ENCODE data around the gene LZTR1.

Gene LZTR1

DNA sequence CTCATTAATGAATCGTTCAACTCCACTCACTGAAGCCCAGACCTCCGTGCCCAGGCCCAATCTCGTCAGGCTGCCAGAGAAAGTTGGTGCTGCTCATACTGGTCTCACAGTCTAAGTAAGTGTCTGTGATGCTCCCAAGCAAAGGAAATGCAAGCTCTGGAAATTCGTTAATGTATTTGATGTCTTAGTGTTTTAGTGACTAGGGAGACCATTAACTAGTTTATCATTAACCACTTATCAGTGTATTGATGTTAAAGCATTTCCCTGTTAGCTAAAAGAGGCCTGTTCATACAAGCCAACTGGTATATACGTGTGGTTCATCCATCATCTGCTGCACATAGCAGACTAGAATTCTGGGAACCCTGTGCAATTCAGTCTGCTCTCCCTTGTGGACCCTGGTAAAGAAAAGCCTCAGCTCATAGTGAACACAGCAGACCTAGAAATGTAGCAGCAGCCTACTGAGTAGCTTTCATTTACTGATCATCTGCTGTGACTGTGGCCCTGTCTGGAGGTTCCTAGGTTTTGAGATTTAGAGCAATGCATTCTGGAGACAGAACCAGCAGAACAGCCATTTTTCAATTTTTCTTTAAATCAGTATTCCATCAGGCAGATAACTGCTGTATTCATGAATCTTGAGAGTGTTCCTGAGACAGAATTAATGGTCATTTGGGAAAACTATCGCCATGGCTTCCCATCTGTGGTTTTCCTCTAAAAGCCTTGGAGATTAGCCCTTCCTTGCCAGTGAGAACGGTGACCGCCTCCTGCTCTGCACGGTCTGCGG is 30.8 kb upstream of the LZTR1 start:
- no peak for DNase-seq (ENCODE audit: low read depth)

GRCh38 chr22:20951932-20952380 is 30.1 kb upstream of the LZTR1 start:
- no peak for DNase-seq (ENCODE audit: low read depth)

GRCh38 chr22:20952544-20953341 is 29.4 kb upstream of the LZTR1 start:
- DNase-seq (ENCODE audit: low read depth), result no peak

GRCh38 chr22:20953342-20953608 is 28.8 kb upstream of the LZTR1 start:
- no peak for DNase-seq (ENCODE audit: low read depth)

DNA sequence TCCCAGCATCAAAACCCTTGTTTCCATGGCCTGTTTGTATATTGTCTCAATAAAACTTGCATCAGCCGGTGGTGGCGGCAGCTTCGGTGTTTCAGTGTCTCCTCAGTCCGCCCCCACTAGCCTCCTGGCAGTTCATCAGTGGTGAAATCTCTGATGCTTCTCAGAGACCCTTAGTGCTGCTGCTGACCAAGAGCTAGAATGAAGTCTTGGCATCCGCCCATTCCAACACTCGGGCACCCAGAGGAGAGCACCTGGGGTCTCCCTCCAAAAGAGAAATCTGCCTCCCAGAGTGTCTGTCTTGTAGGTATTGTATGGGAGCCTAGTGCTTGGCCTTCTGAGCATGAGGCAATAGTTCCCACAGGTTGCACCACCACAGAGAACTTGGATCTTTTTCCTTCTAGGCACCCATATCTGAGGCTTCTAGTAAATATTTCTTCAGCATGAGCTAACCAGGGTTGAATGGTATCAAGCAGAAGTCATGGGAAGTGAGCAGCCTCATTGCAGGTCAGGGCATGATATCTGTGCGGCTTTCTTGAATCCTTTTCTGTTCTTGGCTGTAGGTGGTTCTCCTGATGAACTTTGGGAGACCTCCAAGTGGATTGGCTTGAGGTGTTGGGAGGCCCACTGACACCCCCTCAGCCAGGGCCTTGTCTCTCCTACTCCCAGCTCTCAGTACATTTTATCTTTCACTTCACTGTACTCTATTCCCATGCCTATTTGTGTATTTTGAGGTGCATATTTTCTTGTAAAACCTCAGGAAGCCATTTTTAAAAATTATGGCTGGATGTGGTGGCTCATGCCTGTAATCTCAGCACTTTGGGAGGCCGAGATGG is 28.2 kb upstream of the LZTR1 start:
- no peak for DNase-seq (ENCODE audit: low read depth)

- no peak for DNase-seq (ENCODE audit: low read depth)
These were observed 26.5 kb upstream of the LZTR1 start for GRCh38 chr22:20955548-20955947.

DNA sequence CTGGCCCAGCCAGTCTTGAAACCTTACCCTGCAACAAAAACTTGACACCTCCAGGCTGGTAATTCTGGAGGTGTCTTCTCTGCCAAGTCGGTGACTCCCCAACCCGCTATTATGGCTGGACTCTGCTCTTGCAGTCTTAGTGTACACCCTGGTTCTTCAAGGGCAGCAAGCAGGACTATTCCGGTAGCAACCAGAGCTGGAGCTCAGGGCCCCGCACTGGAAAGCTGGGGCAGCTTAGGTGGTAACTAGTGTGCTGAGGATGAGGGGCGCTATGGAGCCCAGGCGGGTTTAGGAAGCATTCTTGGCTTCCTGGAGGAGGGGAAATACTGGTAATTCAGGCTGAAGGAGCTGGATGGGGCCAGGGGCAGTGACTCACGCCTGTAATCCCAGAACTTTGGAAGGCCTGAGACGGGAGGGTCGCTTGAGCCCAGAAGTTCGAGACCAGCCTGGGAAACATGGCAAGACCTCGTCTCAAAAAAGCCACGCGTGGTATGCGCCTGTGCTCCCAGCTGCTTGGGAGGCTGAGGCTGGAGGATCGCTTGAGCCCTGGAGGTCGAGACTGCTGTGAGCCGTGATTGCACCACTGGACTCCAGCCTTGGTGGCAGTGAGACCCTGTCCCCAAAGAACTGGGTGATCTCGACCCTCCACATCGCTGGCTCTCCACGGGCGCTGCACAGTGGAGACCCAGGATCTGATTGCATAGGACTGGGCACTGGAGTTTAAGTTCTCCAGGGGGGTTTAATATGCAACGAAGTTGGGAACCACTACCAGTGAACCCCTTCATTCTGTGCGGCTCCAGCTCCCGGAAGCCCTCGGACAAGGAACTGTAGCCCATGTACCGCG is 25.6 kb upstream of the LZTR1 start:
- DNase-seq (ENCODE audit: low read depth), result no peak

DNA sequence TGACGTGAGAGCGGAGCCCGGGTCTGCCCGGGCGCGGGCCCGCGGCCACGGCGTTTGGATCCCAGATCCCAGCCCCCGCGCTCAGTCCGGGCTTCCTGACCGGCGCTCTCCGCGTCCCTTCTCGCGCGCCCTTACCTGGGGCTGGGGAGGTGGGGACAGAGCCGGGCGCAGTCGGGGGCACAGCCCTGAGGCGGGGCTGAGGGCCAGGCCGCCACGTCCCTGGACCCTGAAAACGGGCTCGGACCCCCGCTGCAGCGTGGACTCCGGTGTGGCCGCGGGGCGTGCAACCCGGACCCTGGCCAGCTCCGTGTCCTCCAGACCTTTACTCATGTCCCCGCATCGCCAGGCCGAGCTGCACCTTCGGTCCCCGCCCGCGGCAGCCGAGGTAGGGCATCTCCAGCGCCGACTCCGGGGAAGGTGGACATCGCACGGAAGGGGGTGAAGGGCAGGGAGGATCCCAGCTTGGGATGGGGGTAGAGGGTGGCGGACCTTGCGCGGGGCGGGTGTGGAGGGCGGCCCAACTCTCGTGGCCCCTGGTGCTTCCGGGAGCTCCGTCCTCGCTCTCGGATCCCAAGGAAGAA is 24.9 kb upstream of the LZTR1 start:
- no peak for DNase-seq (ENCODE audit: low read depth)

DNA sequence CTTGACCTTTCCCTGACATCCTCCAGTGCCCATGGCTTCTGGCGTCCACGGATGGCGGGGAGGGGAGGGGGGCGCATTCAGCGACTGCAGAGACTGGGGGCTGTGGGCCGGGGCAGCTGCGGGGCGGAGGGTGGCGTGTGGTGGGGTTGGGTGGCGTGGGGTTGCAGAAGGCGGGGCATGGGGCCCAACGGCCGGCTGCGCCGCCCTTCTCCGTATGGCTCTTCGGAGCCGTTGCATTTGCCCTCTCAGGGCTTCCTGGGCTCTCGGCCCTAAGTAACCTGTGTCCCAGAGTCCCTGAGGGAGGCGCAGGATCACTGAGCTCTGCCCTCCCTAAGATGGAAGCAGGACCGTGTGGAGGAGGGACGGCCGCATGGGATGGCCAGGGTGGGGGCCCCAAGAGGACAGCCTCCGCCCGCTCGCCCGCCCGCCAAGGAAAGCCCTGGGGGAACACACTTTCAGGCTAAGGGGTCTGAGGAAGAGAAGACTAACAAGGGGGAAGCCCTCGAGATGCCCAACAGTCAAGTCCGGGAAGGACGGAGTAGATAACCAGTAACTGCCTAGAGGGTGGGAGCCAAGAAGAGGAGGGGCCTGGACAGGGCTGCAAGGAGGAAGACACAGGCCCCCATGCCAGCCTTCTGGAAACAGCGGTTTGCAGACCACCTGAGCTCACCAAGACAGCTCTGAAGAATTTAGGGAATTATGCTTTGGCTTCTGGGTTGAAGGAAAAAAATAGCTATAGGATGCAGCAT is 24.2 kb upstream of the LZTR1 start:
- DNase-seq (ENCODE audit: low read depth), result peak; percentile 45

DNA sequence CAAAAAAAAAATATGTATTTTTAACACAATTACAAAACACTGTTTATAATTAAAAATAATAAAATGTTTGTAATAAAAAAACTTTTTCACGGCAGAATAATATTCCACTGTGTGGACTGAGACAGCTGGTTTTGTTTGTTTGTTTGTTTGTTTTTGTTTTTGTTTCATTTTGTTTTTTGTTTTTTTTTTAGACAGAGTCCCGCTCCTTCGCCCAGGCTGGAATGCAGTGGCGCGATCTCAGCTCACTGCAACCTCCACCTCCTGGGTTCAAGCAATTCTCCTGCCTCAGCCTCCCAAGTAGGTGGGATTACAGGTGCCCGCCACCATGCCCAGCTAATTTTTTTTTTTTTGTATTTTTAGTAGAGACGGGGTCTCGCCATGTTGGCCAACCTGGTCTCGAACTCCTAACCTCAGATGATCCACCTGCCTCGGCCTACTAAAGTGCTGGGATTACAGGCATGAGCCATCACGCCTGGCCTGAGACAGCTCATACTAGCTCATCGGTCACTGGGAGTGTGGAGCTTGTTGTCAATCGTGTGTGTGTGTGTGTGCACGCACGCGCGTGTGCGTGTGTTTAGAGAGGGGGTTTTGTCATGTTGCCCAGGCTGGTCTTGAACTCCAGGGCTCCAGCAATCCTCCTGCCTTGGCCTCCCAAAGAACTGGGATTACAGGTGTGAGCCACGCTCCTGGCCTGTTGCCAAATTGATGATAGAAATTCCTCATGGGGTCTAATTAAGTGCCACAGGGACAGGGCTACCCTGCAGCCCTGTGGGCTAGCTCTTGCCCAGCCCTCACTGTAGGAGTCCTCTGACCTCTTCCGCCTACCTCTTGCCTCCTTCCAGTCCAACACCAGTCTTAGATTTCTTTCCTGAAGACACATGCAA is 22.3 kb upstream of the LZTR1 start:
- DNase-seq (ENCODE audit: low read depth), result no peak

DNA sequence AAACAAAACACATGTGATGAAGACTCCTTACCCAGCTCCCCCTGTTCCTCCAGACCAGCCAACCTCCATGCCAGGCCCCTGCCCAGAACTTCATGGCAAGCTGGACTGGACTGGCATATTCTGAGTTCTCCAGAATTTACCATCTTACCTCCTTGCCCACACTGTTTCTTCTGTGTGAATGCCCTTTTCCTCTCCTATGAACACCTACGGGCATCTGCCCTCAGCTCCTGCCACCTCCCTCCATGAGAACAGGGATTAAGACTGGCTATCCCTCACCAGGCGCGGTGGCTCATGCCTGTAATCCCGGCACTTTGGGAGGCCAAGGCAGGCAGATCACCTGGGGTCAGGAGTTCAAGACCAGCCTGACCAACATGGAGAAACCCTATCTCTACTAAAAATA is 21.5 kb upstream of the LZTR1 start:
- DNase-seq (ENCODE audit: low read depth), result no peak

GRCh38 chr22:20962491-20962945 is 19.6 kb upstream of the LZTR1 start:
- no peak for DNase-seq (ENCODE audit: low read depth)

- DNase-seq (ENCODE audit: low read depth), result no peak
These were observed 18.7 kb upstream of the LZTR1 start for GRCh38 chr22:20963201-20964052.

- no peak for DNase-seq (ENCODE audit: low read depth)
These were observed 17.9 kb upstream of the LZTR1 start for GRCh38 chr22:20964090-20964798.

DNA sequence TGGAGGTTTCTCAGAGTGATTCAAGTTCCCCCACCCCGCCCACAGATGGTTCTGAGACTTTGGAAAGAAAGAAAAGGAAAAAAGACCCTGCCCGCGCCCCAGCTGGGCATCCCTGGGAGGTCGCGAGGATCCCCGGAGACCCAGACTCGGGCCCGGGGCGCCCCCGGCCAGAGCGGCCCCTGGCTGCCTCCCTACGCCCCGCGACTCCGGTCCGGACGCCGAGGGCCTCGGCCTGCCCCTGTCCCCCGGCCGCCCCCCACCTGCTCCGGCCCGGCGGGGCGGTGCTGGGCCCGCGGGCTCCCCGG is 17.3 kb upstream of the LZTR1 start:
- DNase-seq (ENCODE audit: low read depth), result no peak

- no peak for DNase-seq (ENCODE audit: low read depth)
These were observed 16.8 kb upstream of the LZTR1 start for GRCh38 chr22:20965104-20965887.
